HUES48 (cell line): Measurements from ENCODE around the gene VIPAS39.

Source experiments
- H3K27ac ChIP-seq: one replicate; pipeline ENCODE4 v1.7.0; 2013; ENCODE audit warnings: low read depth, low read length, inconsistent platforms
- H3K27me3 ChIP-seq: 2 replicates; pipeline ENCODE4 v1.6.1; 2013; ENCODE audit warnings: mild to moderate bottlenecking, low read length; ENCODE audit not compliant: control insufficient read depth, insufficient read depth
- H3K36me3 ChIP-seq: 2 replicates; pipeline ENCODE4 v1.6.1; 2013; ENCODE audit warnings: low read length; ENCODE audit not compliant: control insufficient read depth, insufficient read depth
- H3K4me1 ChIP-seq: 2 replicates; pipeline ENCODE4 v1.6.1; 2013; ENCODE audit warnings: mild to moderate bottlenecking, low read length; ENCODE audit not compliant: control insufficient read depth, insufficient read depth
- H3K4me3 ChIP-seq: 2 replicates; pipeline ENCODE4 v1.5.1; 2013; ENCODE audit warnings: mild to moderate bottlenecking, low read depth, low read length
- H3K9ac ChIP-seq: 2 replicates; pipeline ENCODE4 v1.6.1; 2013; ENCODE audit warnings: mild to moderate bottlenecking, low read depth, low read length, moderate library complexity
- H3K9me3 ChIP-seq: 2 replicates; pipeline ENCODE4 v1.6.1; 2013; ENCODE audit warnings: low read length; ENCODE audit not compliant: control insufficient read depth, insufficient read depth

VIPAS39 gene

DNA sequence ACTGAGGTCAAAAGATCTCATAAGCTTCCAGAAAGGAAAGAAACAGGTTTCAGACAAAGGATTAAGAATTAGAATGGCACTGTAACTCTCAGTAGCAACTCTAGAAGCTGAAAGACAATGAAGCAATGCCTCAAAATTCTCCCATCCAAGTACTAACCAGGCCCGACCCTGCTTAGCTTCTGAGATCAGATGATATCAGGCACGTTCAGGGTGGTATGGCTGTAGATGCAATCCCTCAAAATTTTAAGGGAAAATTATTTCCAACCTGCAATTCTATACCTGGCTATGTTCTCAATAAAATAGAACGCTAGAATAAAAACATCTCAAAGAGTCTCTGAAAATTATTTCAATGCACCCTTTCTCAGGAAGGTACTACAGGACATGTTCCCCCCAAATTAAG lies 53.6 kb downstream of the VIPAS39 start:
- Histone ChIP-seq H3K36me3 (no peaks in the 10 kb centered on the region), H3K4me3 (no peak overlapping the region), H3K27ac (no peak overlapping the region), H3K27me3 (no peaks in the 10 kb centered on the region), H3K9ac (no peak overlapping the region), H3K9me3 (no peaks in the 10 kb centered on the region), H3K4me1 (no peaks in the 10 kb centered on the region)

DNA sequence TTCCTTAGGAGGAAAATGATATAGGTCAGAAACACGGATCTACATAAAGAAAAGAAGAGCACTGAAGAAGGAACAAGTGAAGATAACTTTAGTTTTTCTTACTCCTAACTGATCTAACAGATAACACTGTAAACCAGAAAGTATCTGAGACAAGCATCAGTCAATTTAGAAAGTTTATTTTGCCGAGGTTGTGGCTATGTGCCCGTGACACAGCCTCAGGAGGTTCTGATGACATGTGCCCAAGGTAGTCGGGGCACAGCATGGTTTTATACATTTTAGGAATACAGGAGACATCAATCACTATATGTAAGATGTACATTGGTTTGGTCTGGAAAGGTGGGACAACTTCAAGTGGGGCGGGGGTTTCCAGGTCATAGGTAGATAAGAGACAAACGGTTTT lies 57.2 kb downstream of the VIPAS39 start:
- Histone ChIP-seq H3K9ac (no peak overlapping the region), H3K4me1 (no peaks in the 10 kb centered on the region), H3K27me3 (no peaks in the 10 kb centered on the region)

DNA sequence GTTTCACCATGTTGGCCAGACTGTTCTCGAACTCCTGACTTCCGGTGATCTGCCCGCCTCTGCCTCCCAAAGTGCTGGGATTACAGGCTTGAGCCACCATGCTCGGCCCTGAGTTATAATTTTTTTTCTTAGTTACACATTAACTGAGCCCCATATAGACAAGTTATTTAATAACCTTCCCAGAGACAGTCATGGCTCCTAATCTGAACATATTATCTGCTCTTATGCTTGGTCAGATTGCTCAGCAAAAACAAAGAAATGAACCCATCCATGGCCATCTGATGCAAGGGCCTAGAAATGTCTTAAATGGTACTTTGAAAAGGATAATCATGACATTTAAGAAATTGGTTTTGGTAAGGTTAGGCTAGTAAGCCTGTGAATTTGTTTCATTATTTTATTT lies 67.2 kb downstream of the VIPAS39 start:
- H3K27me3 ChIP-seq = no peaks in the 10 kb centered on the region
- H3K36me3 ChIP-seq = no peaks in the 10 kb centered on the region
- H3K9ac ChIP-seq = no peak overlapping the region
- no peak overlapping the region for H3K4me3 ChIP-seq
- H3K4me1 ChIP-seq = no peaks in the 10 kb centered on the region
- no peaks in the 10 kb centered on the region for H3K9me3 ChIP-seq
- H3K27ac ChIP-seq = no peak overlapping the region

More for the DNA sequence above, 57.2 kb downstream of the VIPAS39 start:
- Histone ChIP-seq H3K27ac (no peak overlapping the region), H3K36me3 (no peaks in the 10 kb centered on the region), H3K9me3 (no peaks in the 10 kb centered on the region), H3K4me3 (no peak overlapping the region)

DNA sequence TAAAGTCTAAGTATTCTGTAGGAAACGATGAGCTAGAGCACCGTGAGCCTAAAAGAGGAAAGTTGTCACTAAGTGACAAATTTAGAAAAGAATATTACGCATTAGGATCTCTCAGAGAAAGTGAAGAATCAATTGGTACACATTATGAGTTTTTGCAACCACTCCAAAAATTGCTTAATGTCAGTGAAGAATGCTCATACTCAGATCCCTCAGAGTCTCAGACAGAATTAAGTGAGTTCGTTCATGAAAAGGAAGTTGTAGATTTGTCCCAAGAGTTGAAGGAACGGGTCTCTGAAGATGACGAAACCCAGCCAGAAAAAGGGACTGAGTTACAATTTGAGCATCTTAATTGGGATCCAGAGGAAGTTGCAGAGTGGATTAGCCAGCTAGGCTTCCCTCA lies 78.7 kb downstream of the VIPAS39 start:
- no peaks in the 10 kb centered on the region for H3K36me3 ChIP-seq
- H3K9me3 ChIP-seq = no peaks in the 10 kb centered on the region
- no peak overlapping the region for H3K9ac ChIP-seq
- peaks cover 8% of the 10 kb centered on the region for H3K4me1 ChIP-seq
- 0 out of 2 replicates have a peak, but pooled peaks cover 4% of the 10 kb centered on the region for H3K27me3 ChIP-seq
- no peak overlapping the region for H3K4me3 ChIP-seq
- H3K27ac ChIP-seq = no peak overlapping the region

DNA sequence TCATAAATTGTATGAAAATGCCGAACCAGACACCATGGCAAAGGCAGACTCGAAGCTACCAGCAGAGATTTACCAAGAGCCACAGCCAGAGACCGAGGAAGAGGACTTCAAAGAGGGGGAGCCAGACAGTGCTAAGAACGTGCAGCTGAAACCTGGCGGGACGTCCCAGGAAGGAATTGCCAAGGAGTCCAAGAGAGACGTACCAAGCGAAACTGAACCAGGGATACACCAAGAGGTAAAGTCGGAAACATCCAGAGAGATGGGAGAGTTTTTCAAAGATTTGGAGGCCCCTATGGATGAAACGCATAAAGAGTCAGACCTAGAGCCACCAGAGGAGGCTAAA lies 79.9 kb downstream of the VIPAS39 start:
- Histone ChIP-seq H3K36me3 (no peaks in the 10 kb centered on the region), H3K27ac (no peak overlapping the region), H3K4me3 (peak overlapping the region; percentile 74), H3K4me1 (peaks cover 9% of the 10 kb centered on the region), H3K9ac (no peak overlapping the region), H3K27me3 (0 out of 2 replicates have a peak, but pooled peaks cover 4% of the 10 kb centered on the region), H3K9me3 (no peaks in the 10 kb centered on the region)

DNA sequence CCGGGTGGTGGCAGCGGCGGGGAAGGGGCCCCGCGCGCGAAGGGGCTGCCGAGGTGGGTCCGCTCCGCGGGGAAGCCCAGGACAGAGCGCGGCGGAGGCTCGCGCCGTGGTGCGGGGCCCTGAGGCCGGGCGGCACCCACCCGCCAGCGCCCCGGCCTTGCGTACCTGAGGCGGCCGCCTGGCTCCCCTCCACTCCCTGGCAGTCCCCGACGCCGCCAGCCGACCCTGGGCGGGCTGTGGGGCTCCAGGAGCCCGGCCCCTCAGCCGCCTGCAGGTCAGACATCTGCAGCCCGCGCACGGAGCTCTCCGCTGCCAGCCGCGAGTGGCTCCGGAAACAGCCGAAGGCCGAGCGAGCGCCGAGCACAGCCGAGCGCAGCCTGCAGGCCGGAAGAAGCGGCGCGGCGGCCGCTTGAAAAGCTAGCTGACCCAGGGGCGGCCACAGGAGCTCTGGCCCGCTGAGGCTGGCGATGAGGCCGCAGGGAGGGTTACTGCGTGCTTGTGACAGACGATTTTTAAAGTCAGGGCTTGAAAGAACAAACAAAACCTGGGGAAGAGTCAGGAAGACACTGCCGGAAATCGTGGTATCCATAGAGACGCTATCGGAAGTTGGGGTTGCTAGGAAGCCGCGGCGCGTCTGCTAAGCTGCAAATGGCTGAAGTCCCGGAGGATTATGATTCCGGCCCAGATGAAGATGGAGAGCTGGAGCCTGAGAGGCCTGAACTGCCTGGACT lies 80.5 kb downstream of the VIPAS39 start, which contains the start of the genes SAMD15 and TMED8:
Gene SAMD15, plus strand, starts transcription at position 609 of the 731 bp plus-strand sequence. Its CDS starts 40 bp downstream, at position 649.
Gene TMED8, minus strand, starts transcription at position 324 of the 731 bp plus-strand sequence. Its CDS starts 41 bp downstream, at position 283.
- H3K4me3 ChIP-seq = peak within 1 kb of the TSS; percentile 74
- peak within 1 kb of the TSS; percentile 81 for H3K27ac ChIP-seq
- 0 out of 2 replicates have a peak, but pooled peaks cover 4% of the 10 kb centered on the region for H3K27me3 ChIP-seq
- H3K36me3 ChIP-seq = no peaks in the 10 kb centered on the region
- peak within 1 kb of the TSS; percentile 71; the same call in 1 of the 2 replicates for H3K9ac ChIP-seq
- peaks cover 14% of the 10 kb centered on the region for H3K4me1 ChIP-seq
- H3K9me3 ChIP-seq = no peaks in the 10 kb centered on the region
